NAMALWA (cell line): ENCODE measurements around the gene ZFP2.

ENCODE experiments used
- DNase-seq: peaks from one replicate; pipeline ENCODE4 v3.0.0-alpha.2; 2015; ENCODE audit warnings: low spot score

ZFP2 gene

GRCh38 chr5:178981381-178981780, 85.7 kb downstream of the ZFP2 start:
- DNase-seq = no peak
